ENCODE measurements around the gene PDLIM5. TPM values are rescaled to one million over a fixed set of nuclear protein-coding genes. Genes with fewer than 3 reads are reported as not detected.

The PDLIM5 gene
- total and polyA plus RNA-seq, 2 of the 8 experiments (the other 6 are each of a cell fraction or from before 2014, with no cell fraction given): 37.3 to 62.1 TPM

DNA sequence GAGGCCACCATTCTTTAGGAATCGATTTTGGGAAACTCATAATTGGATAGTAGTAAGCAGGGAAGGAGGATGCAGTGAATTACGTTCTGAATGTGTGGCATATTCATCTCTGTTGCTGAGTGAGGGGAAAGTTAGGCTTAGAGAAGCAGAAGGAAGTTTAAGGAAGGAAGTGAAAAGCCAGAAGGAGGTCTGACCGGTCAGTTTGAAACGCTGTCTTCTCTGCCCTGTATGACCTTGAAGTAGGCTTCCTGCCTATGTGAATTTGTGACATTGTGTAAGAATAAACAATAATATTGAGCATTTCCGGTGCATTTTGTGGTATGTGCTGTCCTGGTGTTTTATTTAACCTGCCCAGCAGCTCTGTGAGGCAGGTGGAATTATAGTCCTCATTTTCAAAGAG, 67.3 kb downstream of the PDLIM5 start:
- H2BK120ac ChIP-seq (replicated peaks; ENCODE audit: low read depth, low read length): no peak overlapping the region
- H4K91ac ChIP-seq (replicated peaks; ENCODE audit: insufficient read length, low read length): no peak overlapping the region
- H3K79me2 ChIP-seq (ENCODE audit: control insufficient read depth in 1 of 2, insufficient read depth in 2 of 2, low read length in 2 of 2): 0 out of 4 replicates have a peak, but pooled peaks cover 0 to 3% of the 10 kb centered on the region in 2 experiments
- H3K79me1 ChIP-seq (ENCODE audit: low read depth, low read length): no peaks in the 10 kb centered on the region
- H3K4me1 ChIP-seq (replicated peaks in 1 of 4; ENCODE audit: control insufficient read depth in 3 of 4, insufficient read depth in 4 of 4, low read length in 3 of 4): peaks cover 0 to 4% (median 0%) of the 10 kb centered on the region in 4 experiments; a peak in 1 of 7 replicates
- no peaks in the 10 kb centered on the region for H4K20me1 ChIP-seq (replicated peaks in 1 of 2; ENCODE audit: control insufficient read depth in 1 of 2, insufficient read depth in 2 of 2, low read length in 2 of 2)
- H2BK5ac ChIP-seq (ENCODE audit: low read depth, low read length): no peak overlapping the region
- no peak overlapping the region for H2BK12ac ChIP-seq (ENCODE audit: low read depth, low read length)
- FAIRE-seq: no peak
- ChIA-PET POLR2A (ENCODE audit: partially characterized antibody) (interaction anchor here (1.2 kb wide), 1 partner anchor 13 kb away, joined by 3 read pairs; no protein-coding TSS in a partner anchor), CTCF (ENCODE audit: partially characterized antibody) (interaction anchor here (0.6 to 1.0 kb wide), 3 partner anchors 17 to 150 kb away, joined by 3 to 4 read pairs (median 3); no protein-coding TSS in a partner anchor)
- no peak overlapping the region for H3K4me2 ChIP-seq (ENCODE audit: insufficient read depth in 1 of 2, low read depth in 2 of 2, low read length in 2 of 2)
- no peak overlapping the region for H3K56ac ChIP-seq (replicated peaks; ENCODE audit: insufficient read length, low read depth, low read length)
- no peak overlapping the region for H2BK15ac ChIP-seq (ENCODE audit: low read length)
- no peak overlapping the region for H3K9ac ChIP-seq (replicated peaks in 1 of 4; ENCODE audit: extremely low read depth in 1 of 4, low read depth in 3 of 4, low read length in 3 of 4)
- WGBS, 2 experiments (ENCODE audit: extremely low coverage in 1 of 2, insufficient coverage in 1 of 2, insufficient read length in 1 of 2, insufficient replicate concordance in 2 of 2, low coverage in 1 of 2, low lambda C conversion rate in 2 of 2, missing lambda C conversion rate in 1 of 2): 72% methylated on average over 5 of the region's 5 CpGs; no CpG with 5 or more reads in 1 of the 2 experiments
- H3K18ac ChIP-seq (ENCODE audit: extremely low read depth, low read length): no peak overlapping the region
- no peak overlapping the region for H3K4me3 ChIP-seq (ENCODE audit: extremely low read depth in 1 of 4, insufficient read depth in 2 of 4, low read depth in 3 of 4, low read length in 4 of 4)
- no peak overlapping the region for H2AFZ ChIP-seq (ENCODE audit: low read length)
- no peak for DNase-seq (ENCODE audit: low read depth in 1 of 2, low spot score in 2 of 2)
- H2AK5ac ChIP-seq (ENCODE audit: low read depth, low read length): peak overlapping the region; percentile 56
- H3K27ac ChIP-seq (ENCODE audit: low read depth, low read length): no peak overlapping the region
- no peak overlapping the region for H3K23ac ChIP-seq (ENCODE audit: insufficient read length)
- H4K8ac ChIP-seq (ENCODE audit: extremely low read depth, insufficient read depth, low read length): no peak overlapping the region
- H3K4ac ChIP-seq (replicated peaks; ENCODE audit: insufficient read length, low read depth, low read length): no peak overlapping the region
- H2BK20ac ChIP-seq (ENCODE audit: low read length): 0 out of 2 replicates have a peak overlapping the region, but pooled peaks have one; percentile 10
- TF ChIP-seq JUND (IDR thresholded peaks at IDR 0.05; ENCODE audit: low read length): no peak
- no peak for TF ChIP-seq CREB1 (IDR thresholded peaks at IDR 0.05)
- TF ChIP-seq POLR2AphosphoS5 (IDR thresholded peaks at IDR 0.05; ENCODE audit: low read depth, low read length): no peak
- H3K23me2 ChIP-seq (ENCODE audit: low read depth, low read length): no peaks in the 10 kb centered on the region
- H3K27me3 ChIP-seq (replicated peaks in 1 of 4; ENCODE audit: control insufficient read depth in 3 of 4, extremely low read depth in 1 of 4, insufficient read depth in 3 of 4, low read length in 3 of 4): no peaks in the 10 kb centered on the region
- H3K9me3 ChIP-seq (ENCODE audit: insufficient read depth in 2 of 2, low read depth in 1 of 2, low read length in 1 of 2): no peaks in the 10 kb centered on the region
- no peak overlapping the region for H3K14ac ChIP-seq (ENCODE audit: insufficient read length)
- H4K5ac ChIP-seq (ENCODE audit: insufficient read length, low read depth, low read length): no peak overlapping the region
- H3K36me3 ChIP-seq (ENCODE audit: control insufficient read depth in 2 of 4, insufficient read depth in 4 of 4, low read length in 3 of 4): no peaks in the 10 kb centered on the region

All from H1 (cell line).